Measurements from ENCODE around the gene SLC6A13. TPM values are rescaled to one million over a fixed set of nuclear protein-coding genes. Genes with fewer than 3 reads are reported as not detected.
"Not testable (repeated sequence)": the region's sequence is repeated elsewhere in the genome, so short reads cannot be mapped to it uniquely, and the experiment has no call there.

Gene SLC6A13
- total RNA-seq, 1 donor from 2014 or later: 0.38 TPM

GRCh38 chr12:220491-220890 is 42.1 kb downstream of the SLC6A13 start:
- intact Hi-C loops (cut with micrococcal nuclease): no loop called here
- Mint-ChIP-seq H3K27ac (no peak overlapping the region), H3K9me3 (no peaks in the 10 kb centered on the region), H3K4me3 (no peak overlapping the region), H3K4me1 (no peaks in the 10 kb centered on the region), H3K36me3 (ENCODE audit: low read depth) (no peaks in the 10 kb centered on the region), H3K27me3 (peaks cover 15% of the 10 kb centered on the region)
- ATAC-seq (ENCODE audit: low read depth) (no peak), DNase-seq (no peak)
- CTCF ChIA-PET: no interaction called here
- TF ChIP-seq CTCF (IDR thresholded peaks at IDR 0.05): no peak
- POLR2A ChIA-PET: no interaction called here

DNA sequence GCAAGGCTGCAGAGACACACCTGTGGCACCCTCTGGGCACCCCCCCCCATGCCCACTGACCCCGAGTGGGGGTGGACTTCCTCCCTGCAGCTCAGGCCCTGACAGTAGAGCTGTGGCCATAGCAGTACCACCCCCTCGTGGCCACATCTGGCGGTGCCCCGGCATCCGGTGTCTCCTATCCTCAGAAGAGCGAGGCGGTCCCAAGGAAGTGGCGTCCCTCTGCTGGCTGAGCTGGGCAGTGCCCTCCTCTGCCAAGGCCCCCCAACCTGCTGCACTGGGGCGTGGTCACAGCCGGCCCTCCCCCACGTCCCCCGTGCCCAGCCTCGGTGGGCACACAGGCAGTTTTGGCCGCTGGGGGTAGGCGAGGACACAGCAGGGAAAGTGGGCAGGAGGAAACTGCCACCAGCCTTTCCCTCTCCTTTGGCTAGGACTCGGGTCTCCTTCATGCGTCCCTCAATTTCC is 42.7 kb downstream of the SLC6A13 start:
- no peaks in the 10 kb centered on the region for H3K4me1 Mint-ChIP-seq
- ChIA-PET POLR2A (no interaction called here), CTCF (no interaction called here)
- no peak overlapping the region for H3K4me3 Mint-ChIP-seq
- intact Hi-C loops (cut with micrococcal nuclease): no loop called here
- no peak for TF ChIP-seq CTCF (IDR thresholded peaks at IDR 0.05)
- peaks cover 16% of the 10 kb centered on the region for H3K27me3 Mint-ChIP-seq
- no peaks in the 10 kb centered on the region for H3K36me3 Mint-ChIP-seq (ENCODE audit: low read depth)
- ATAC-seq (ENCODE audit: low read depth) (peak; percentile 62), DNase-seq (no peak)
- no peak overlapping the region for H3K27ac Mint-ChIP-seq
- no peaks in the 10 kb centered on the region for H3K9me3 Mint-ChIP-seq

GRCh38 chr12:218728-219590 is 43.7 kb downstream of the SLC6A13 start:
- H3K27ac Mint-ChIP-seq: no peak overlapping the region
- DNase-seq (no peak), ATAC-seq (ENCODE audit: low read depth) (no peak)
- H3K4me1 Mint-ChIP-seq: no peaks in the 10 kb centered on the region
- H3K4me3 Mint-ChIP-seq: no peak overlapping the region
- H3K27me3 Mint-ChIP-seq: peaks cover 20% of the 10 kb centered on the region
- POLR2A ChIA-PET: no interaction called here
- H3K9me3 Mint-ChIP-seq: no peaks in the 10 kb centered on the region
- H3K36me3 Mint-ChIP-seq (ENCODE audit: low read depth): no peaks in the 10 kb centered on the region
- CTCF ChIA-PET: no interaction called here
- intact Hi-C loops (cut with micrococcal nuclease): no loop called here
- no peak for TF ChIP-seq CTCF (IDR thresholded peaks at IDR 0.05)

- Mint-ChIP-seq H3K27ac (no peak overlapping the region), H3K9me3 (no peaks in the 10 kb centered on the region), H3K27me3 (peaks cover 27% of the 10 kb centered on the region), H3K4me3 (no peak overlapping the region), H3K36me3 (ENCODE audit: low read depth) (no peaks in the 10 kb centered on the region), H3K4me1 (peaks cover 3% of the 10 kb centered on the region)
- DNase-seq: no peak
- POLR2A ChIA-PET: no interaction called here
- CTCF ChIA-PET: no interaction called here
- no peak for TF ChIP-seq CTCF (IDR thresholded peaks at IDR 0.05)
- ATAC-seq (ENCODE audit: low read depth): no peak
- intact Hi-C loops (cut with micrococcal nuclease): no loop called here
These were observed 44.4 kb downstream of the SLC6A13 start for GRCh38 chr12:218221-218620.

- peaks cover 33% of the 10 kb centered on the region for H3K27me3 Mint-ChIP-seq
These were observed 45.6 kb downstream of the SLC6A13 start for GRCh38 chr12:217029-217428.

More at GRCh38 chr12:217029-217428, 45.6 kb downstream of the SLC6A13 start:
- intact Hi-C loops (cut with micrococcal nuclease); H3K27ac Mint-ChIP-seq; H3K36me3 Mint-ChIP-seq (ENCODE audit: low read depth); H3K4me3 Mint-ChIP-seq; ATAC-seq (ENCODE audit: low read depth); H3K9me3 Mint-ChIP-seq; CTCF ChIA-PET; POLR2A ChIA-PET; DNase-seq: not testable (repeated sequence)
- peaks cover 14% of the 10 kb centered on the region for H3K4me1 Mint-ChIP-seq
